HG02759 (cell line): ENCODE results near the gene CAPN5.
"Not testable (repeated sequence)": the region's sequence is repeated elsewhere in the genome, so short reads cannot be mapped to it uniquely, and the experiment has no call there.

Experiments
- ATAC-seq: cut with Tn5 transposase; IDR thresholded peaks from one replicate; pipeline ENCODE4 v1.9.1; 2021; ENCODE audit warnings: mild to moderate bottlenecking, moderate library complexity; ENCODE audit not compliant: unreplicated experiment

Gene CAPN5

DNA sequence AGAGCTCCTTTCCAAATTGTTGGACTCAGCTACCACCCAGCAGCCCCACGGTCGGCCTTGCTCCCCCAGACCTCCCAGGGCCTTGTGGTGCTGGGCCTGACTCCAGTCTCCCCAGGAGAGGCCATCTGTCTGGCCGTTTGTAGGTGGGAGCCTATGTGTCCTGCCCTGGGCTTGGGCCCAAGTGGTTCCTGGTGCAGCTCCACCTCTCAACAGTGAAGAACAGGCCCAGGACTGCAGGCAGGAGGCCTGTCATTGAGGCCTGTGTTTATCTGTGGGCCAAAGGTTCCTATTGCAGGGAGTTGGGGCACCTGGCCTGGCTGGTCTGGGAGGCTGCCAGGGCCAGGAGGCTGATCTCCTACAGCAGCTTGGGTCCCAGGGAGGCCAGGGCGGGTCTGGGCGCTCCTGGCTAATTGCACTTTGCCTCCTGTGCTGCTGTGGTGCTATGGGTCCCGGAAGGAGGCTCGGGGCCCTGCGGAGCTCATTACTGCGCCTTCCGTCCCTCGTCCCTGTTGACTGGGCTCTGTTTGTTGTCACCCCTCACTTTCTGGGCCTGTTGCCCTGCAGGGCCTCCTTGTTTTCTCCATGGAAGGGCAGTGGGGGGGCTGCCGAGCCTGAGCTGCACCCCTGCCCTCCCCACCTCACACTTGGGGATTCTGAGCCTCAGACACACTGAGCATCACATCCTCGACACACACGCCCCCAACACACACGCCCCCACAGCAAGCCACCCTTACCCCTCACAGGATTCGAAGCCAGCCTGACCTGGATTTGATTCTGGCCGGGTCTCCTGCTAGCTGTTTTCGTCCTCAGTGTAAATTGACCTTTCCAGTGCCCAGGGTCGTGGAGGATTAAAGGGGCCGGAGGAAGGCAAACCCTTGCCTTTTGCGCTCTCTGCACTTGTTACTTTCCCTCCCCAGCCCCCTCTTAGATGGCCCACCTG, 29.1 kb downstream of the CAPN5 start:
- ATAC-seq = no peak

DNA sequence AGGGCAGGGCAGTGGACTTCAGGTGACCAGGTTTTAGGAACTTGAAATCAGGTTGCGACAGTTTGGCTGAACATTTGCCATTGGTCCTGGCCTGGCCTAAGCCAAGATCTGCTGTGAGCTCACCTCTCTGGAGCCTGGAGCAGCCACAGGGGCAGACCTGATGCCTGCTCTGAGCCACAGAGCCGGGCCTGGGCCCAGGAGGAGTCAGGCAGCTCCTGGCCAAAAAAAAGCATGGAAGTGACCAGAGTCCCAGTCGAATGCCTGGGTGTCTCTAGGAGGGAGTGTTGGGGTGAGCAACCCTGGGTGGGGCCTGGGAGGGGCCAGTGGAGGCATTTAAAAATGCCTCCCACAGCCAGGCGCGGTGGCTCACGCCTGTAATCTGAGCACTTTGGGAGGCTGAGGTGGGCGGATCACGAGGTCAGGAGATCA, 29.8 kb downstream of the CAPN5 start:
- ATAC-seq = no peak

DNA sequence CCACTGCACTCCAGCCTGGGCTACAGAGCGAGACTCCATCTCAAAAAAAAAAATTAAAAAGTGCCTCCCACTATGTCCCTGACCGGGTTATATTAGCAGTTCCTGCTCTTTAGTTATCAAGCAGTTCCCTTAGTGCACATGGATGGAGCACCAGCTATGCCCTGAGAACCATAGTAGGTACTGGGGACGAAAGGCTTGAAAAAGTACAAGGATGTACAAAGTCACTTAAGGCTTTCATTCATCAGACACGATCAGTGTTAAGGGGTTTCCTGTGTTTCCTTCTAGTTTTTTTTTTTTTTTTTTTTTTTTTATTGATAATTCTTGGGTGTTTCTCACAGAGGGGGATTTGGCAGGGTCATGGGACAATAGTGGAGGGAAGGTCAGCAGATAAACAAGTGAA, 30.4 kb downstream of the CAPN5 start:
- ATAC-seq = not testable (repeated sequence)

GRCh38 chr11:77100166-77101042, 33.6 kb downstream of the CAPN5 start:
- no peak for ATAC-seq

GRCh38 chr11:77101043-77101537, 34.3 kb downstream of the CAPN5 start:
- no peak for ATAC-seq

GRCh38 chr11:77102246-77103210, 35.8 kb downstream of the CAPN5 start, which contains the start of gene OMP:
OMP (plus strand) TSS chr11:77102840; CDS start chr11:77102840, 0 bp downstream.
- ATAC-seq = no peak

GRCh38 chr11:77103319-77103718, 36.5 kb downstream of the CAPN5 start:
- ATAC-seq = no peak

DNA sequence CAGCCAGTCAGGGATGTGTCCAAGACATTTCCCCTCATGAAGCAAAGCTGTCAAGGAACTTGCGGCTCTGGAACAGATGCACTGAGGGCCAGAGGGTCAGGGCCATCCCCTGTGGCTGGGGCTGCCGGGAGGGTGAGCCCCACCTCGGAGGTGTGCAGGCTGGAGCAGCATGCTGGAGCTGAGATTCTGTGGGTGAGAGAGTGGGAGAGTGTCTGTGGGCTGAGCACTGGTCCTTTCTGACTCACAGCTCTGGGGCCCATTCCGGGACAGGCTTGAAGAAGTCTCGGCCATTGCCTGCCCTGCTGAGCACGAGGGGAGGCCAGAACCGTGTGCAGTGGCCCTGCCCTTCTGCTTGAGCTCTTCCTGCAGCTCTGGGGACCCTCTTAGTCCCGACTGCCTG, 38.0 kb downstream of the CAPN5 start:
- no peak for ATAC-seq

- ATAC-seq = no peak
These were observed 39.5 kb downstream of the CAPN5 start for GRCh38 chr11:77106321-77106720.

DNA sequence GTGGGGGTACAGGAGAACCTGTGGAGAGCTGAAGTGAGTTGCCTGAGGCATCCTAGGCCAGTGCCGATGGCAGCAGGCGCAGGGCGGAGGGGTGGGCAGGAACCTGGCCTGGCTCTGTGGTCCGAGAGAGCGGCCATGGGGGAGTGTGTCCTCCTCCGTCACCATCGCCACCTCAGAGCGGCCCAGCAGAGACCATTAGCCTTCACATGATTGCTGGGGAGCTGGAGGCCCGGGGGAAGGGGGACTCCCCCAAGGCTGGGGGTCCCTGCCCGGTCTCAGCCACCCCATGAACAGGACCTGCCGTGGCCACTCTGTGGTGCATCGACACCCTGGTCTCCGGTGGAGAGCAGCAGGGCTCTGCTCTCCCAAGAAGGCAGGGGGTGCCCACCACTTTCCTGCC, 40.0 kb downstream of the CAPN5 start:
- no peak for ATAC-seq

GRCh38 chr11:77107950-77108349, 41.2 kb downstream of the CAPN5 start:
- ATAC-seq = no peak

- no peak for ATAC-seq
These were observed 41.7 kb downstream of the CAPN5 start for GRCh38 chr11:77108436-77108835.

DNA sequence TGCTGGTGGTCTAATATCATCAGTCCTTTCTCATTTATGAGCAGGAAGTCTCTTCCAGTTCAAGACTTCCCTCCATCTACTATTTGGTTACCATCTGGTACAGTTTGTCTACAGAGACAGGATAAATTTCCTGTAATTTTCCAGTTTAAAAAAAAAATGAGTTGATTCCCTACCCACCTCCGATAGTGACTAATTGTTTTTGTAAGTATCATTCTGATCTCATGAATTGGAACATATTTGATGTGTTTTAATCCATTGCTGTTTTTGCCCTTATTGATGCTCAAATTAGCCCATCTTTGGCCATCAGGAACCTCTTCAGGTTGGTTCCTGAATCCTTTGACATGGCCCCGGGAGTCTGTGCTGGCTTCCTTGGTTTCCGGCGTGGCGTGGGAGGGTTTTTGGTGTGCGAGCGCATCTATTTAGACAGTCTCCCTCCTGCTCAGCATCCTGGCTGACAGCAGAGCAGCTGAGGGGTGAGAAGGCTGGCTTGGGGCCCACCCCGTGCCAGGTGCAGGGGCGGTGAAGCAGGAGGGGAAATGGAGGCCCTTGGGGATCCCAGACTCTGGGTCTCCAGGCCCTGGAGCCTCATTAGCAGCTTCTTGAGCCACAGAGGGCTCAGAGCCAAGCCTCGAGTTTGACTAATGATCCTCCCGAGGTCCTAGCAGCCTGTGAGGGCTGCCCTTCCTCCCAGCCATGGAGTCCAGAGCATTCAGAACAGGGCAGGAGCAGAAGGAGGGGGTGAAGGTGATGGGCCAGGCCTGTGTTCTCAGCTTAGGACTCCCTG, 42.7 kb downstream of the CAPN5 start:
- no peak for ATAC-seq

GRCh38 chr11:77110836-77111235, 44.1 kb downstream of the CAPN5 start:
- ATAC-seq = no peak

DNA sequence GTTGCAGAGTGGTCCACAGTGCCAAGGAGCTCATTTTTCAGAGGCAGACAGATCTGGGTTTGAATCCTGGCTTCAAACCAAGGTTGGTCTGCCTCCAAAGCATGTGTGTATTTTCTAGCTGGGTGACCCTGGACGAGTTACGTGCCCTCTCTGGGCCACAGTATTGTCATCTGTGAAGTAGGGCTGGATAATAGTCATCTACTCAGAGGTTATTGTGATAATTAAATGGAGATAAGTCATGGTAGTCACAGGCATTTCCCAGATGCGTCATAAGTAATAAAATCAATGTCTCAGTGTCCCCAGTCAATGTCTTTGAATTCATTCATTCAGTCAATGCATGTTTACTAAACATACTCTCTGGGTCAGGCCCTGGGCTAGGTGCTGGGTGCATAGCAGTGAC, 44.5 kb downstream of the CAPN5 start:
- no peak for ATAC-seq

DNA sequence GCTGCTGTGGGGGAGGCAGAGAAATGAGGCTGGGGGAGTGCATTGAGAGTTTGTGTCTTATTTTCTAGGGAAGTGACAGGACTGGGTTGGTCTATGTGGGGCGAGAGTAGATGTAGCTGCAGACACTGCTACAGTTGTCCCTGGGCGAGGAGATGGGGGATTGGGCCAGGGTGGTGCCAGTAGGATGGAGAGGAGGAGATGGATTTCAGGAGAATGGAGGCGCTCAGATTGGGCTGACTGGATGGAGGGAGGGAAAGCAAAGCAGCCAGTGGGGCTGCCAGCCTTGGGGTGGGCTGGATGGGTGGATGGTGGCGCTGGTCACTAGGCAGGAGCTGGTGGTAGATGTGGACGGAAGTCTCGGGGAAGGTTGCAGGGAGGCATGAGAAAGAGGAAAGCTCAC, 45.2 kb downstream of the CAPN5 start:
- no peak for ATAC-seq

- no peak for ATAC-seq
These were observed 46.0 kb downstream of the CAPN5 start for GRCh38 chr11:77112641-77113381.

DNA sequence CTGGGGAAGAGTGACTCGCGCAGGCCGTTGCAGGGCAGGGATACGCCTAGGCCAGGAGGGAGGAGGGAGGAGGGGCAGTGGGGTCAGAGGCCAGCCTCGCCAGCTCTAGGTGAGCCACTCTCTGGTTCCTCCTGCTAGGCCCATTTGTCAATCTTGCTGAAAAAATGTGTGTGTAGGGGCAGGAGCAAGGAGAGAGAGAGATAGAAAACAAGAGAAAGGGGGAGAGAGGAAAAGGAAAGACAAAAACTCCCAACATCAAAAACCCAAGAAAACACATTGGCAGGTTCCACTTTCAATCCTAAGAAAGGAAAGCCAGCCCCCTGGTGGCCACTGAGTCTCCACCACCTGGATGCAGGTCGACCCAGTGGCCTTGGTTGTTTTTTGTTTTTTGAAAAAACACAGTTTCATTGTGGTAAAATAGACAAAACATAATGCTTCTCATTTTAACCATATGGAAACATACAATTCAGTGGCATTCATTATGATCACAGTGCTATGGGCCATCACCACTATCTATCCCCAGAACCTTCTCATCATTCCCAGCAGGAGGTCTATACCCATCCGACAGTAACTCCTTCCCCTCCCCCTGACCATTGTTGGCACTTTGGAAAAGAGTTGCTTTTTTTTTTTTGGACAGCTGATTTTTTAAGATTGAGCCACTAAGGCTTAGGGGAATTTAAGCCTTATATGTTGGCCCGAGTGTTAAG, 46.8 kb downstream of the CAPN5 start:
- ATAC-seq = no peak
